ENCODE results near the gene MTCH1.

GRCh38 chr6:36928547-36928918, 57.5 kb downstream of the MTCH1 start:
- no peak for TF ChIP-seq HDGF (IDR thresholded peaks at IDR 0.05; ENCODE audit: borderline replicate concordance)
- no peak for TF ChIP-seq FOXA1 (IDR thresholded peaks at IDR 0.05)
- no peak for TF ChIP-seq NFRKB (IDR thresholded peaks at IDR 0.05)
- no peak for TF ChIP-seq SP1 (IDR thresholded peaks at IDR 0.05)
- no peak for TF ChIP-seq TARDBP (IDR thresholded peaks at IDR 0.05)
- no peak for TF ChIP-seq FOXK2 (IDR thresholded peaks at IDR 0.05)
- TF ChIP-seq ARNT (IDR thresholded peaks at IDR 0.05) = no peak
- TF ChIP-seq BHLHE40 (IDR thresholded peaks at IDR 0.05; ENCODE audit: borderline replicate concordance) = no peak
- TF ChIP-seq CTBP1 (IDR thresholded peaks at IDR 0.05; ENCODE audit: borderline replicate concordance) = no peak

Measured in HEK293T (cell line).